NB4 (cell line): Measurements from ENCODE around the gene SERPINB1.
A peak's percentile ranks its signal among the peaks of the same experiment; 100 is the strongest.

Source experiments
- CTCF ChIP-seq: IDR thresholded peaks from one replicate; pipeline ENCODE4 v1.5.1; 2012; ENCODE audit warnings: low read depth, low read length
- MYC ChIP-seq: IDR thresholded peaks from 2 replicates; pipeline ENCODE4 v1.6.1; 2011; ENCODE audit warnings: low read depth, low read length
- POLR2A ChIP-seq: IDR thresholded peaks from 2 replicates; pipeline ENCODE4 v1.6.1; 2011; ENCODE audit warnings: mild to moderate bottlenecking; ENCODE audit not compliant: insufficient read length; ENCODE audit errors: extremely low read depth

GRCh38 chr6:2783188-2783963, 58.3 kb downstream of the SERPINB1 start:
- TF ChIP-seq CTCF (peak; percentile 14), POLR2A (no peak), MYC (no peak)
